Fibroblast of lung (primary cell): ENCODE measurements around the gene LTO1.

Experiments used
- CTCF ChIP-seq, 2 donors: IDR thresholded peaks in 1 of 2; conservative IDR thresholded peaks in 1 of 2; 1 replicate in 1 of 2; 2 replicates in 1 of 2; pipeline ENCODE4 v1.5.1; 2011 to 2012; ENCODE audit warnings: low read length in 2 of 2, control low read depth in 1 of 2, inconsistent platforms in 1 of 2, low read depth in 1 of 2, mild to moderate bottlenecking in 1 of 2
- EZH2 ChIP-seq: IDR thresholded peaks from 2 replicates; pipeline ENCODE4 v1.5.1; 2012; ENCODE audit warnings: low read length, control low read depth, mild to moderate bottlenecking; ENCODE audit errors: missing control alignments

DNA sequence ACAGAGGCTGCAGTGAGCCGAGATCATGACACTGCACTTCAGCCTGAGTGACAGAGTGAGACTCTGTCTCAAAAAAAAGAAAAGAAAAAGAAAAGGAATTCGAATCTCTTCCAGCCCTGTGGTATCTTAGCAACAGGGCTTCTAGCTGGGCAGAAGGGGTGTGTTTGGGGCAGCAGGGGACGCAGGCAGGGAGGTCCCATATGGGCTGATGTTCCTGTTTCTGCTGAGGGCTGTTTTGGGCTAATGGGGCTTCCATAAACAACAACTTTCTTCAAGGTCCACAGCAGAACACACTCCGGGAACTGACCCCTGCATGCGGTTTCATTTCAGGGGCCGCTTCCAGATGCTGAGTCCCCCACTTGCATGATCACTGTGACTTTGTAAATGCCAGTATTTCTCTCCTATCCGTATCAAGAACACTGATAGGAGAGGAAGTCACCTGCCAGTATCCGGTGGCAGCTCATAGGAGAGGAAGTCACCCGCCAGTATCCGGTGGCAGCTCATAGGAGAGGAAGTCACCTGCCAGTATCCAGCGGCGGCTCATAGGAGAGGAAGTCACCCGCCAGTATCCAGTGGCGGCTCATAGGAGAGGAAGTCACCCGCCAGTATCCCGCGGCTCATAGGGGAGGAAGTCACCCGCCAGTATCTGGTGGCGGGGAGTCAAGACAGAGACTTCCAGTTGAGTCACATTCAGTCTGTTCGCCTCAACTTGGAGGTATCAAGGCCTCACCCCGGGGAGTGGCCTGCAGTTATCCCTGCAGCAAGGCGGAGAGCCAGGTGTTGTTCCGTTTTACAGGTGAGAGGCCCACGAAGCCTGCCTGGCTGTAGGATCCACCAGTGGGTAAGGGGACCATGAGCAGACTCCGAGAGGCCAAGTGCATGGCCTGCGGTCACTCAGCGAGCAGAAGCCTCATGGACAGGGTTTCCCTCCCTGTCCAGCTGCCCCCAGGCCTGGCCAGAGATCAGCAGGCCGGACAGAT lies 37.0 kb upstream of the LTO1 start:
- no peak for TF ChIP-seq CTCF (conservative IDR thresholded peaks at IDR 0.05 in 1 of 2, IDR thresholded peaks at IDR 0.05 in 1 of 2; ENCODE audit: low read depth in 1 of 2, low read length in 2 of 2)
- no peak for TF ChIP-seq EZH2
